Ovary (tissue), 9 donors: ENCODE measurements around the gene BMPR1A. TPM values are rescaled to one million over a fixed set of nuclear protein-coding genes. Genes with fewer than 3 reads are reported as not detected.

Experiments used
- DNase-seq, 5 donors: peaks; one replicate each; pipeline ENCODE4 v3.0.0-alpha.2; 2019 to 2020
- H3K27ac ChIP-seq, 2 donors: fragments of 200-600 bp; one replicate each; pipeline versions ENCODE4 v1.5.1 to v1.8.0; 2019 to 2022
- H3K27me3 ChIP-seq: fragments of 200-600 bp; one replicate; pipeline ENCODE4 v1.8.0; 2022
- H3K36me3 ChIP-seq: fragments of 200-600 bp; sonication (generic); one replicate; pipeline ENCODE4 v1.5.1; 2019
- H3K4me1 ChIP-seq: one replicate; pipeline ENCODE4 v1.8.1; 2013; ENCODE audit warnings: mild to moderate bottlenecking, moderate library complexity; ENCODE audit not compliant: insufficient read depth
- H3K4me3 ChIP-seq: fragments of 200-600 bp; sonication (generic); one replicate; pipeline ENCODE4 v1.5.1; 2017
- H3K9me3 ChIP-seq, 2 donors: fragments of 200-600 bp in 1 of 2; sonication (generic) in 1 of 2; one replicate each; pipeline versions ENCODE4 v1.5.1 to v1.8.1; 2013 to 2019; ENCODE audit warnings: mild to moderate bottlenecking in 1 of 2, moderate library complexity in 1 of 2
- CTCF ChIP-seq, 3 donors: fragments of 450-650 bp in 2 of 3; fragments of 200-600 bp in 1 of 3; IDR thresholded peaks; one replicate each; pipeline versions ENCODE4 v1.5.1 to v1.8.0; 2016 to 2022; ENCODE audit warnings: antibody characterized with exemption in 3 of 3, mild to moderate bottlenecking in 1 of 3
- EP300 ChIP-seq: sonication (generic); formaldehyde crosslinking; IDR thresholded peaks from one replicate; pipeline ENCODE4 v1.6.1; 2017; ENCODE audit warnings: antibody characterized with exemption
- POLR2A ChIP-seq: fragments of 450-650 bp; IDR thresholded peaks from one replicate; pipeline ENCODE4 v1.6.1; 2017; ENCODE audit warnings: antibody characterized with exemption, mild to moderate bottlenecking, moderate library complexity
- WGBS, 3 donors: extraction: QIAGEN DNeasy Blood & Tissue Kit in 1 of 3; methylation state at CpG; one replicate each; pipeline versions ENCODE4 v1.1.5 to v1.1.7; 2013 to 2017; 5-methylcytosine and 5-hydroxymethylcytosine counted together
- intact Hi-C, 4 donors: fragments of 100-400 bp; cut with DNase I; formaldehyde crosslinking; loops; one replicate each; pipeline versions ENCODE4 v1.11.0 to v1.15.1; 2022 to 2023
- polyA plus RNA-seq, 2 donors: library from polyadenylated mRNA; stranded (reverse); fragments of 200-250 nt in 1 of 2; fragments of 350-450 nt in 1 of 2; fragmentation: Illumina TruSeq in 1 of 2; extraction: RNeasy Lipid Tissue Mini Kit (QIAGEN cat#74804) in 1 of 2; gene quantifications; one replicate each; pipeline ENCODE4 v1.2.3, GENCODE V29; 2013 to 2014
- total RNA-seq, 7 donors: library from RNA; depleted of rRNA in 2 of 7; stranded (reverse); fragments of >200 nt in 2 of 7; fragmentation: NEBNext Ultra II Directional in 3 of 7; extraction: Animal tissue kit (Norgen Biotek cat#: 25700) in 3 of 7; gene quantifications; one replicate each; pipeline versions ENCODE4 v1.1.0 to v1.2.4, GENCODE V29; 2016 to 2023
- donor health status: DM: no; HTN: no; CAD: no; lungs with moderate emphysema.
- donor health status: DM: no; HTN: no; CAD: no.
- donor health status: Bipolar disorder and iron deficiency.
- donor health status: DM: yes; HTN: yes; CAD: no.
- donor health status: DM: no; HTN: no; CAD: no.
- donor health status: DM: yes; HTN: yes; CAD: no.

Gene BMPR1A
- total and polyA plus RNA-seq, 9 donors: 19.0 to 77.9 (median 55.8) TPM

- TF ChIP-seq EP300 (no peak), CTCF (IDR thresholded peaks at IDR 0.05) (no peak), POLR2A (no peak)
- Histone ChIP-seq H3K27ac (no peak overlapping the region), H3K9me3 (no peaks in the 10 kb centered on the region), H3K4me1 (peaks cover 5% of the 10 kb centered on the region), H3K36me3 (no peaks in the 10 kb centered on the region), H3K4me3 (no peak overlapping the region), H3K27me3 (no peaks in the 10 kb centered on the region)
- intact Hi-C loops: loop anchor here in 1 of 4 donors (5.0 kb wide), 1 partner anchor 212 kb away; no protein-coding TSS in a partner anchor
- 94 to 95% (median 94%) methylated on average over 2 of the region's 2 CpGs for WGBS, 3 donors
- DNase-seq: no peak
Observed at GRCh38 chr10:86904600-86904999, 148.2 kb downstream of the BMPR1A start.

GRCh38 chr10:86905429-86905828 lies 149.0 kb downstream of the BMPR1A start:
- H3K27me3 ChIP-seq: no peaks in the 10 kb centered on the region
- no peaks in the 10 kb centered on the region for H3K9me3 ChIP-seq
- H3K4me3 ChIP-seq: no peak overlapping the region
- intact Hi-C loops: no loop called here
- H3K4me1 ChIP-seq: peaks cover 5% of the 10 kb centered on the region
- DNase-seq: no peak
- TF ChIP-seq POLR2A (no peak), CTCF (IDR thresholded peaks at IDR 0.05) (no peak), EP300 (no peak)
- no peak overlapping the region for H3K27ac ChIP-seq
- WGBS, 3 donors: 83 to 94% (median 91%) methylated on average over 1 of the region's 1 CpG
- no peaks in the 10 kb centered on the region for H3K36me3 ChIP-seq

- no peak overlapping the region for H3K27ac ChIP-seq
- no peak for DNase-seq
- H3K4me3 ChIP-seq: no peak overlapping the region
- H3K4me1 ChIP-seq: no peaks in the 10 kb centered on the region
- TF ChIP-seq POLR2A: no peak
- TF ChIP-seq EP300: no peak
- no peak for TF ChIP-seq CTCF (IDR thresholded peaks at IDR 0.05)
- WGBS, 3 donors: 82 to 90% (median 87%) methylated on average over 1 of the region's 1 CpG
- no peaks in the 10 kb centered on the region for H3K9me3 ChIP-seq
- H3K36me3 ChIP-seq: no peaks in the 10 kb centered on the region
- intact Hi-C loops: no loop called here
- no peaks in the 10 kb centered on the region for H3K27me3 ChIP-seq
Observed at GRCh38 chr10:86914734-86915133, 158.3 kb downstream of the BMPR1A start.

- TF ChIP-seq POLR2A: no peak
- TF ChIP-seq CTCF (IDR thresholded peaks at IDR 0.05): no peak
- TF ChIP-seq EP300: no peak
- Histone ChIP-seq H3K36me3 (no peaks in the 10 kb centered on the region), H3K27me3 (no peaks in the 10 kb centered on the region), H3K27ac (no peak overlapping the region), H3K9me3 (no peaks in the 10 kb centered on the region), H3K4me3 (no peak overlapping the region), H3K4me1 (peaks cover 5% of the 10 kb centered on the region)
- intact Hi-C loops: no loop called here
- no peak for DNase-seq
- WGBS, 3 donors: 64 to 75% (median 75%) methylated on average over 5 of the region's 5 CpGs
Observed at GRCh38 chr10:86918022-86918471, 161.6 kb downstream of the BMPR1A start.
